Measurements from ENCODE around the gene SH3RF3. TPM values are rescaled to one million over a fixed set of nuclear protein-coding genes. Genes with fewer than 3 reads are reported as not detected.

Gene SH3RF3
- total RNA-seq, 2 donors from 2014 or later = 1.3 to 5.6 TPM

DNA sequence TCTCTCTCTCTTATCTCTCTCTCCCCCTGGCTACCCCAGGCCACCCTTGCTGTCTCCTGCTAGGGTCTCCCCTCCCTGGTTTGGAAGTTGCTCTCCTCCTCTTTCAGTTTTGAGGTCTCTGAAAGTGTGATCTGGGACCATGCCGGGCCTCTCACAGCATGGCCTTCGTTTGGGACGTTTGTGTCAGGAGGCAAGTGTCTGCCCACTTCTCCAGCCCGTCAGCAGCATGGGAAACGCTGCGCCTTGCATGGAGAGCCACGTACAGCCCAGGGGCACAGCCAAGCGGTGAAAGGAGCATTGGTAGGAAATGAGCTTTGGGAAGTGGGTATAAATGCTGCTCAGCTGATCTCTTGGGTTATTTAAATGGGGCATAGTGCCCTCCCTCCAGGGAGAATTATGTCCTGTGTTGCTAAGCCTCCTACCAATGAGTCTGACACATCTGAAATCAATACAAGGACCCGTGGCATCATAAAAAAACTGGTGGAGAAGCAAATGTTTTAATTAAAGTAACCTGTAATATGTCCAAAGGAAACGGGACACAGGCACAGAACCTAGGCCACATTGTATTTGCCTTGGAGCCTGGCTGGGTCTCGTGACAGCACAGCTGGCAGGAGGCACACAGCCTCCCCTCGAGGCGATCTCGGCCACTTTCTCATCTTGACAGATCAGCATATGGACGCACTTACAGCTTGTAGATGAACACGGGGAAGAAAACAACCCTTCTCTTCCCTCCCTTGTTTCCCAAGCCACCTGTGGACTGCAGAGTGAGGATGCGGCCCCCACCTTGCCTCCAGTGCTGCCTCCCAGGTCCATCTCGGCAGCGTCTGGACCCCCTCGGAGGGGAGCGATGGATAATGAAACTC, 72.7 kb downstream of the SH3RF3 start:
- ATAC-seq = no peak

DNA sequence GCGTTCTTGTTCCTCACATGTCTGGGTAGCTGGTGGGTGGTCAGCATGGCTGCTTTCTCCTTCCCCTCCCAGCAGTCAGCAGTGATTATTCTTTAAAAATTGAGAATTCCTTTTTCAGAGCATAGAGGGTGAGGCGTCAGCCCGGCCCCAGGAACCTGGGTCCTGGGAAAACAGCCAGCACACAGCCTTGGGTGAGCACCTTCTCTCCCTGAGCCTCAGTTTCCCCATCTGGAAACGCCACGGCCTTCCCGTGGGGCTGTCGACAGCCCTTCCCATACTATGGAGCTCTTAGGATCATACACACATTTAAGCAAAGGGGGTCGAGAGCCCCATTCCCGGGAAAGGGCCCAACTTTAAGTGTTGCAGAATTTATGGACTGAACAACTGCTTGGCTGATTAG, 73.5 kb downstream of the SH3RF3 start:
- H3K27me3 ChIP-seq = no peaks in the 10 kb centered on the region
- H3K36me3 ChIP-seq (replicated peaks in 1 of 2; ENCODE audit: insufficient read depth in 1 of 2, low read depth in 2 of 2) = no peaks in the 10 kb centered on the region
- H3K4me3 ChIP-seq = no peak overlapping the region
- 78 to 85% methylated on average over 9 of the region's 9 CpGs for WGBS, 2 donors
- peaks cover 3% of the 10 kb centered on the region for H3K4me1 ChIP-seq
- no peaks in the 10 kb centered on the region for H3K9me3 ChIP-seq
- TF ChIP-seq POLR2A (IDR thresholded peaks at IDR 0.05) = no peak
- TF ChIP-seq, protein P1, sequence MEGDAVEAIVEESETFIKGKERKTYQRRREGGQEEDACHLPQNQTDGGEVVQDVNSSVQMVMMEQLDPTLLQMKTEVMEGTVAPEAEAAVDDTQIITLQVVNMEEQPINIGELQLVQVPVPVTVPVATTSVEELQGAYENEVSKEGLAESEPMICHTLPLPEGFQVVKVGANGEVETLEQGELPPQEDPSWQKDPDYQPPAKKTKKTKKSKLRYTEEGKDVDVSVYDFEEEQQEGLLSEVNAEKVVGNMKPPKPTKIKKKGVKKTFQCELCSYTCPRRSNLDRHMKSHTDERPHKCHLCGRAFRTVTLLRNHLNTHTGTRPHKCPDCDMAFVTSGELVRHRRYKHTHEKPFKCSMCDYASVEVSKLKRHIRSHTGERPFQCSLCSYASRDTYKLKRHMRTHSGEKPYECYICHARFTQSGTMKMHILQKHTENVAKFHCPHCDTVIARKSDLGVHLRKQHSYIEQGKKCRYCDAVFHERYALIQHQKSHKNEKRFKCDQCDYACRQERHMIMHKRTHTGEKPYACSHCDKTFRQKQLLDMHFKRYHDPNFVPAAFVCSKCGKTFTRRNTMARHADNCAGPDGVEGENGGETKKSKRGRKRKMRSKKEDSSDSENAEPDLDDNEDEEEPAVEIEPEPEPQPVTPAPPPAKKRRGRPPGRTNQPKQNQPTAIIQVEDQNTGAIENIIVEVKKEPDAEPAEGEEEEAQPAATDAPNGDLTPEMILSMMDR (IDR thresholded peaks at IDR 0.05) = no peak
- no peak for ATAC-seq
- DNase-seq = no peak
- no peak overlapping the region for H3K27ac ChIP-seq
- intact Hi-C loops (cut with DNase I) = no loop called here

More for the DNA sequence above, 72.7 kb downstream of the SH3RF3 start:
- intact Hi-C loops (cut with DNase I) = no loop called here
- no peaks in the 10 kb centered on the region for H3K9me3 ChIP-seq
- H3K27ac ChIP-seq = no peak overlapping the region
- DNase-seq = no peak
- H3K36me3 ChIP-seq (replicated peaks in 1 of 2; ENCODE audit: insufficient read depth in 1 of 2, low read depth in 2 of 2) = no peaks in the 10 kb centered on the region
- 58 to 68% methylated on average over 21 of the region's 21 CpGs for WGBS, 2 donors
- peaks cover 3% of the 10 kb centered on the region for H3K4me1 ChIP-seq
- H3K4me3 ChIP-seq = no peak overlapping the region
- H3K27me3 ChIP-seq = no peaks in the 10 kb centered on the region
- no peak for TF ChIP-seq POLR2A (IDR thresholded peaks at IDR 0.05)
- TF ChIP-seq, protein P1 (IDR thresholded peaks at IDR 0.05) = no peak

DNA sequence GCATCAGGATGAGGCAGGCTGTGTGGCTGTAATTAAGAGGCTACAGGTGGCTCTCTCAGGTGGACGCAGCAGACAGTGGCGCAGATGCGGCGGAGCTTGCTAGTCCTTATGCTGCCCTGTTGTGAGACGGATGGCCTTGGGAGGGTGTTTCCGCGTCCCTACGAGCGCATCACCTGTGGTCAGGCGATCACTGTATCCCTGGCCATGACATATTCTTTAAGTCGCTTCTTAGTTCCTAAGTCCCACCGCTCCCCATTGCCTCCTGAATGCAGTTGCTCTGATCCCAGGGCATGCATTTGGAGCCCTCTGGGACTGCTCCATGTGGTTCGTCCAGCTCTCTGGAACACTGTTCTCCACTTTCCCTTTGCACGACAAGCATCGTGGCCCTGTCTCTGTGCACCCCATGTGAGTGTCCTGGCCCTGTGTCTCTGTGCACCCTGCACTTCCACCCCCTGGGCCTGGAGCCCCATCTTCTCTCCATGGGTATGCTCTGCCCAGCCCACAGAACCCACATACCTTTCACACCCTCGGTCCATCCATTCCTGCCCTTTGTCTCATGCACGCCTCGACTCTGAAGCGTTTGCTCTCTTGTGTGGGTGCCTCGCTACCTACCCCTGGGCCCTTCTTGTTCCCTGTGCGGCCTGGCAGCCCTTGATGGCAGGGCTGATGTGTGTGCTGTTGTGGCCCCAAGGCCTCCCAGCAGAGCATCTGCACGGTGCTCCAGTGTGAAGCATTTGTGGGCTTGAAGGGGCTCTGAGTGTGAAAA, 74.4 kb downstream of the SH3RF3 start:
- peaks cover 3% of the 10 kb centered on the region for H3K4me1 ChIP-seq
- WGBS, 2 donors = 91 to 94% methylated on average over 20 to 22 of the region's 22 CpGs
- H3K27ac ChIP-seq = no peak overlapping the region
- DNase-seq = no peak
- H3K4me3 ChIP-seq = no peak overlapping the region
- no peak for TF ChIP-seq POLR2A (IDR thresholded peaks at IDR 0.05)
- TF ChIP-seq, protein P1 (IDR thresholded peaks at IDR 0.05) = no peak
- no peaks in the 10 kb centered on the region for H3K27me3 ChIP-seq
- H3K9me3 ChIP-seq = no peaks in the 10 kb centered on the region
- ATAC-seq = no peak
- no peaks in the 10 kb centered on the region for H3K36me3 ChIP-seq (replicated peaks in 1 of 2; ENCODE audit: insufficient read depth in 1 of 2, low read depth in 2 of 2)
- intact Hi-C loops (cut with DNase I) = no loop called here

DNA sequence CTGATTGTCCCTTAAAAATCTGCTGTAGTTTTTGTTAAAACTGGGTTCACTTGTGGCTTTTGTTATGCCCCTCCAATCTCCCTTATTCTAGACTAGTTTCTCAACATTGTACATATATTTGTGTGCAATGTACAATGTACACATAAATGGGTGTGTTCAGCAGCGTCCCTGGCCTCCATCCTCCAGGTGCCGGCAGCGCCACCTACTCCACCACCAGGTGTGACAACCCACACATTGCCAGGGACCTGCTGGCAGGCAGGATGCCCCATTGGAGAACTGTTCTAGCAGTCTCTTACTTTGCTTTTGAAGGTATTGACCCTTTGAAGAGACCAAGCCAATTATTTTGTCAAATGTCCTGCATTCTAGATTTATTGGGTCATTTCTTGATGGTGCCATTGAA, 75.4 kb downstream of the SH3RF3 start:
- TF ChIP-seq, protein P1 (IDR thresholded peaks at IDR 0.05) = no peak
- no peak for TF ChIP-seq POLR2A (IDR thresholded peaks at IDR 0.05)
- H3K9me3 ChIP-seq = no peaks in the 10 kb centered on the region
- no peak overlapping the region for H3K27ac ChIP-seq
- WGBS, 2 donors = 77 to 84% methylated on average over 3 of the region's 3 CpGs
- no peaks in the 10 kb centered on the region for H3K36me3 ChIP-seq (replicated peaks in 1 of 2; ENCODE audit: insufficient read depth in 1 of 2, low read depth in 2 of 2)
- no peaks in the 10 kb centered on the region for H3K27me3 ChIP-seq
- intact Hi-C loops (cut with DNase I) = no loop called here
- H3K4me1 ChIP-seq = peaks cover 13% of the 10 kb centered on the region
- DNase-seq (no peak), ATAC-seq (no peak)
- H3K4me3 ChIP-seq = no peak overlapping the region
